Esophagus (tissue), 2 donors: ENCODE results near the gene FAM170B. TPM values are rescaled to one million over a fixed set of nuclear protein-coding genes. Genes with fewer than 3 reads are reported as not detected.

Experiments
- H3K27ac ChIP-seq, 2 donors: one replicate each; pipeline ENCODE4 v1.5.1; 2013; ENCODE audit warnings: low read depth in 2 of 2, mild to moderate bottlenecking in 2 of 2, inconsistent platforms in 1 of 2, low read length in 1 of 2, moderate library complexity in 1 of 2
- H3K27me3 ChIP-seq, 2 donors: one replicate each; pipeline ENCODE4 v1.6.1; 2013; ENCODE audit warnings: low read length in 2 of 2, control low read depth in 1 of 2, mild to moderate bottlenecking in 1 of 2; ENCODE audit not compliant: insufficient read depth in 2 of 2, control insufficient read depth in 1 of 2
- H3K36me3 ChIP-seq, 2 donors: one replicate each; pipeline ENCODE4 v1.6.1; 2013; ENCODE audit warnings: low read length in 1 of 2; ENCODE audit not compliant: control insufficient read depth in 2 of 2, insufficient read depth in 2 of 2
- H3K4me1 ChIP-seq, 2 donors: one replicate each; pipeline ENCODE4 v1.6.1; 2013; ENCODE audit warnings: low read length in 1 of 2; ENCODE audit not compliant: control insufficient read depth in 2 of 2, insufficient read depth in 2 of 2
- H3K4me3 ChIP-seq, 2 donors: one replicate each; pipeline ENCODE4 v1.5.1; 2013; ENCODE audit warnings: low read length in 2 of 2, mild to moderate bottlenecking in 2 of 2, low read depth in 1 of 2, moderate library complexity in 1 of 2
- H3K9me3 ChIP-seq, 2 donors: one replicate each; pipeline ENCODE4 v1.6.1; 2013; ENCODE audit warnings: mild to moderate bottlenecking in 2 of 2, low read depth in 1 of 2, low read length in 1 of 2, moderate library complexity in 1 of 2; ENCODE audit not compliant: control insufficient read depth in 2 of 2, insufficient read depth in 1 of 2
- WGBS, 2 donors: extraction: QIAGEN DNeasy Blood & Tissue Kit; methylation state at CpG; one replicate each; pipeline ENCODE4 v1.1.7; 2013; 5-methylcytosine and 5-hydroxymethylcytosine counted together
- polyA plus RNA-seq, 2 donors: library from polyadenylated mRNA; stranded (reverse); fragments of 200-250 nt; gene quantifications; one replicate each; pipeline ENCODE4 v1.2.3, GENCODE V29; 2013
- donor health status: healthy with polysubstance abuse.
- donor health status: Bipolar disorder and iron deficiency.

Gene FAM170B
- polyA plus RNA-seq, 2 donors = not detected

DNA sequence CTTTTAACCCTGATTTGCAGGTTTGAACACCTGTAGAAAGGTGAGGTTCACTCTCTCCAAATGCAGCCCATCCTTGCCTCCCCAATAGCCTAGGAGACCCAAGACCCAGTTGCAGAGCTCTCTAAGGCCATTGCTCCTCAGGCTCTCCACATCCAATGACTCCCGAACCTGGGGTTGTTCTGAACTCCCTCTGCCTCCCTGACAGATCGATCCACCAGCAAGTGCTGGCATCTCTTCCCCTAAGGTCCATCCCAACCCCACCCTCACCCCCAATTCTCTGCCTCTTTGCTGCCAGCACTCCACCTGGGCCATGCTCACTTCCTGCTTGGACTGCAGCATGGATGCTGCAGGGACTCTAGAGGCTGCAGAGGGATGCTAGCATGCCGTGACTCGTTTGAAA lies 19.3 kb upstream of the FAM170B start:
- Histone ChIP-seq H3K9me3 (no peaks in the 10 kb centered on the region), H3K4me3 (no peak overlapping the region), H3K27ac (no peak overlapping the region), H3K27me3 (no peaks in the 10 kb centered on the region), H3K4me1 (no peaks in the 10 kb centered on the region), H3K36me3 (no peaks in the 10 kb centered on the region)
- 50 to 55% methylated on average over 4 of the region's 4 CpGs for WGBS, 2 donors

DNA sequence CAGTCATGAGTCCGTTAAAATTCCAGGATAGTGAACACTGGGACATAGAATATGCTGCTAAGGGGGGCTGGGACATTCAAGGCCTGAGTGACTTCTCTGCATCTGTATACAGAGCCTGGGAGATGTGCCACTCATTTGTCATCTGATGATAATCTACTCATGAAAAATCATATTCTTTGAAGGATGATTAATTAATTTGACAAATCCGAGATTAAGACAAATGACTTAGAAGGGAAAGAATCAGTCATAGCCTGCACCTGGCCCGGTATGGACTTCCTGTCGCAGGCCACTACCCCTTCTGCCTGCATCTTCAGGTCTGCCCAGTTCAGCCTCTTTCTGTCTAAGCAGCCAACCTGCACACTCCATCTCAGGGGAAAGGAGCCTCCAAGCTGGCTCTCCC lies 18.8 kb upstream of the FAM170B start:
- 59 to 75% methylated on average over 4 of the region's 4 CpGs for WGBS, 2 donors
- no peak overlapping the region for H3K4me3 ChIP-seq
- no peaks in the 10 kb centered on the region for H3K9me3 ChIP-seq
- no peak overlapping the region for H3K27ac ChIP-seq
- no peaks in the 10 kb centered on the region for H3K27me3 ChIP-seq
- H3K4me1 ChIP-seq = no peaks in the 10 kb centered on the region
- no peaks in the 10 kb centered on the region for H3K36me3 ChIP-seq

DNA sequence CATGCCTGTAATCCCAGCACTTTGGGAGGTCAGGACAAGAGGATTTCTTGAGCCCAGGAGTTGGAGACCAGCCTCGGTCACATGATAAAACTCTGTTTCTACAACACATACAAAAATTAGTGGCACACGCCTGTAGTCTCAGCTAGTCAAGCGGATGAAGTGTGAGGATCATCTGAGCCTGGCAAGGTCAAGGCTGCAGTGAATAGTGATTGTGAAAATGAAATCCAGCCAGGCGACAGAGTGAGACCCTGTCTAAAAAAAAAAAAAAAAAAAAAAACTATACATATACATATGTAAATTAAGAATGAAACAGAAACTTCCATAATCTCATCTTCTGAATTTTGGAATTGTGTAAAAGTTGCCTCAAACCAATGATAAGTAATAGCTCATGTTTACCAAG lies 18.2 kb upstream of the FAM170B start:
- Histone ChIP-seq H3K9me3 (no peaks in the 10 kb centered on the region), H3K27me3 (no peaks in the 10 kb centered on the region), H3K36me3 (no peaks in the 10 kb centered on the region), H3K4me1 (no peaks in the 10 kb centered on the region), H3K27ac (no peak overlapping the region), H3K4me3 (no peak overlapping the region)
- WGBS, 2 donors = 92 to 93% methylated on average over 4 of the region's 4 CpGs

DNA sequence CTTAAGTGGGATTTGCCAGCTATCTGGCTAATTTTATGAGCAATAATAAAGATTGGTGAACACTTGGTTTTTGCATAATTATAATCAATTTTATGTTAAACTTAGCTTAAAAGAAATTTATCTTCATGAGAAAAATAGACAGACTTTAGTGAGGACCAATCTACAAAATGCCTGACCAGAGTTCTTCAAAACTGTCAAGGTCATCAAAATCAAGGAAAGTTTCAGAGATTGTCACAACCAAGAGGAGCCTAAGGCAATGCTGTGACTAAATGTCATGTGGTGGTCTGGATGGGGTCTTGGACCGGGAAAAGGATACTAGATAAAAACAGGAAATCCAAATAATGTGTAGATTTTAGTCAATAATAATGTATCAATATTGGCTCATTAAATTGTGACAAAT lies 17.7 kb upstream of the FAM170B start:
- H3K27ac ChIP-seq = no peak overlapping the region
- H3K4me3 ChIP-seq = no peak overlapping the region
- H3K4me1 ChIP-seq = no peaks in the 10 kb centered on the region
- H3K36me3 ChIP-seq = no peaks in the 10 kb centered on the region
- WGBS, 2 donors = 81 to 92% methylated on average over 1 of the region's 1 CpG
- no peaks in the 10 kb centered on the region for H3K9me3 ChIP-seq
- H3K27me3 ChIP-seq = no peaks in the 10 kb centered on the region

DNA sequence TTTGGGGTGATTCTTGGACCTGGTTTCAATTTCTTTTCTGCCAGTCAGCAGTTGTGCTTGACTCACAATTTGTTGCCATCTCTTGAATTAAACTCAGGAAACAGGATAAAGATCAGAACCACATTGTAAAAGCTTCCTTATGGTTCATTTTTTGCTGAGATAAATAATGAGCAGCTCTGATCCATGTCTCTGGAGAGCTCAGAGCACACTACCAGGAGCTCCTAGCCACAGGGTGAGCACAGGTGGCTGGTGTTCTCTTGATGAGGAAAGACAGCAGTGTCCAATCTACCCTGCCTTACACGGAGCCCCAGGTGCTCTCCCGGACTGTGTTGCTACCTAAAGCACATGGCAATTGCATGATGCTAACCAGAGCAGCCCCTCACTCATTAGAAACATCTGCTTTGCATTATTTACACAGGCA lies 17.2 kb upstream of the FAM170B start:
- whole genome bisulfite sequencing, 2 donors = 53 to 61% methylated on average over 2 of the region's 2 CpGs
- Histone ChIP-seq H3K36me3 (no peaks in the 10 kb centered on the region), H3K9me3 (no peaks in the 10 kb centered on the region), H3K4me1 (no peaks in the 10 kb centered on the region), H3K27me3 (no peaks in the 10 kb centered on the region), H3K4me3 (no peak overlapping the region), H3K27ac (no peak overlapping the region)

DNA sequence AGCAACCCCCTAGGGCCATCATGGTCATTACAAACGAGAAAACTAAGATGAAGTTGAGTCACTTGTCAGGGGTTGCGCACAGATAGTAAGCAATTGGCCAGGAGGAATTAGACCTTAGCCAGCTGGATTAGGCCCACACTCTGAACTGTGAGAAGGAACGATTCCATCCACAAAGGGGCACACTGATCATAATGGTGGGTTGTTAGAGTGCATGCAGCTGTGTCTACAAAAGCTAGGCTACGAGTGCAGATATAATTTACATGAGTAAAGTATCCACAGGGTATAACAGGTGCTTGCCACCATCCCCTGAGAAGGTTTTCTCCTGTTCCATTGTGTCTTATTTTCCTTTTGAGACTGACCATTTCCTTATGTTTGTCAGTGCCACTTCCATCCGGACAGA lies 16.6 kb upstream of the FAM170B start:
- H3K36me3 ChIP-seq = no peaks in the 10 kb centered on the region
- no peak overlapping the region for H3K4me3 ChIP-seq
- no peak overlapping the region for H3K27ac ChIP-seq
- WGBS, 2 donors = 56 to 71% methylated on average over 5 of the region's 5 CpGs
- H3K9me3 ChIP-seq = no peaks in the 10 kb centered on the region
- no peaks in the 10 kb centered on the region for H3K4me1 ChIP-seq
- no peaks in the 10 kb centered on the region for H3K27me3 ChIP-seq

DNA sequence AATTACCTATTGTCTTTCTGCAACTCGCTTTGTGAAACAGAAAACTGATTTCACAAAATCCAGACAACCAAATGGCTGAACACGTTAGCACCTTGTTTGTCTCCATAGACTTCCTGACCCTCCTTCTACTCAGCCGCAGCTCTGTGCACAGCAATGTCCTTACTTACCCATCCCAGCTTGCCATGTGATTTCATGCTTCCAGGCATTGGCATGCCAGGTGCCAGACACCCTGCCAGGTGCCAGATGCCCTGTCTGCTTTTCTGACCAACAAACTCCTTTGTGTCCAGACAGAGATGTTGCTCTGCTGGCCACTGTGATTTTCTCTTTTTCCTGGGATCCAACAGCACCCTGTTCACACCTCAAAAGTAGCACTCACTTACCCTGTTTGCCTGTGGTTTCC lies 16.1 kb upstream of the FAM170B start:
- Histone ChIP-seq H3K27me3 (no peaks in the 10 kb centered on the region), H3K4me3 (no peak overlapping the region), H3K9me3 (no peaks in the 10 kb centered on the region), H3K4me1 (no peaks in the 10 kb centered on the region), H3K36me3 (no peaks in the 10 kb centered on the region), H3K27ac (no peak overlapping the region)
- WGBS, 2 donors = 79 to 81% methylated on average over 3 of the region's 3 CpGs

DNA sequence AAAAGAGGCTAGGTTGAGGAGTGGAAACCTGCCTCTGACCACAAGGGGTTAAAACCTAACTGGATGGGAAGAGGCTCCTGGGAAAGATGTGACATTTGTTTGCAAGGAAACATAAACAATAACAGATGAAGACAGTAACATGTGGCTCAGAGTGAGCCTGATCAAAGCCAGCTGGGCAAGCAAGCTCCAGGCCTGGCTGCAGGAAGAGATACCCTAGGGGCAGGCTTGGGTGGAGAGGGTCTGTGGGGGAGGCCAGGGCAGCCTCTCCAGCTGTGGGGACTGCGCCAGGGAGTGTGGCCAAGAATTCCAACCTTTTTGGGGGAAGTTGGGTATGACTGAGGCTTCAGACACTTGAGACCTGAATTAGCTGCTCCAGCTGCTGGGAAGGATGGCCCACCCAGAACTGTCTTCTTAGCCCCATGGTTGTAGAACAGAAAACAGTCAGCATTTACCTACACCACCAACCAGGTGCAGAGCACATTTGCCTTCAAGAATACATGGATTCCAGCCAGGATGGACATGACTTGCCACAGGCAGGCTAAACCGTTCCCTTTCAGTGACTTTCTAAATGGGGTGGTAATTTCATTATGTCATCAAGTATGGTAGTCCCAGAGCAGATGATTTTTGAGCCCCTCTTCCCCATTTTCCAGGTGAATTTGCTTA lies 10.4 kb upstream of the FAM170B start:
- Histone ChIP-seq H3K4me1 (peaks cover 0 to 2% of the 10 kb centered on the region in 2 donors), H3K27ac (no peak overlapping the region), H3K27me3 (no peaks in the 10 kb centered on the region), H3K36me3 (no peaks in the 10 kb centered on the region), H3K9me3 (no peaks in the 10 kb centered on the region), H3K4me3 (no peak overlapping the region)
- 72% methylated on average over 2 of the region's 2 CpGs for whole genome bisulfite sequencing, 2 donors

DNA sequence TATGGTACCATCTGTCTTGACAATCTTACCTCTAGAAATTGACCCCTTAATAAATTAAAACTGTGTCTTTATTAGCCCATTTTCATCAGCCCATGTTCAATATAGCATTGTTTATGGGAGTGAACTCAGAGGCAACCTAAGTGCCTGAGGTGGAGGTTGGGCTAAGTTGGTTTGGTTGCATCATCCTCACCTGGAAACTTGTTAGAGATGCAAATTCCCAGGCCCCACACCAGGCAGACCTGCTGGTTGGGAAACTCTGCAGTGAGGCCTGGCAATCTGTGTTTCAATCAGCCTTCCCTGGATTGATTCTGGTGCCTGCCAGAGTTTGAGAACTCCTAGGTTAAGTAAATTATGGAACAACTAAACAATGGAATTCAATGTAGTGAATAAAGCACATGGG lies 9.4 kb upstream of the FAM170B start:
- Histone ChIP-seq H3K27ac (no peak overlapping the region), H3K4me1 (peaks cover 0 to 2% of the 10 kb centered on the region in 2 donors), H3K36me3 (no peaks in the 10 kb centered on the region), H3K27me3 (no peaks in the 10 kb centered on the region), H3K9me3 (no peaks in the 10 kb centered on the region), H3K4me3 (no peak overlapping the region)

DNA sequence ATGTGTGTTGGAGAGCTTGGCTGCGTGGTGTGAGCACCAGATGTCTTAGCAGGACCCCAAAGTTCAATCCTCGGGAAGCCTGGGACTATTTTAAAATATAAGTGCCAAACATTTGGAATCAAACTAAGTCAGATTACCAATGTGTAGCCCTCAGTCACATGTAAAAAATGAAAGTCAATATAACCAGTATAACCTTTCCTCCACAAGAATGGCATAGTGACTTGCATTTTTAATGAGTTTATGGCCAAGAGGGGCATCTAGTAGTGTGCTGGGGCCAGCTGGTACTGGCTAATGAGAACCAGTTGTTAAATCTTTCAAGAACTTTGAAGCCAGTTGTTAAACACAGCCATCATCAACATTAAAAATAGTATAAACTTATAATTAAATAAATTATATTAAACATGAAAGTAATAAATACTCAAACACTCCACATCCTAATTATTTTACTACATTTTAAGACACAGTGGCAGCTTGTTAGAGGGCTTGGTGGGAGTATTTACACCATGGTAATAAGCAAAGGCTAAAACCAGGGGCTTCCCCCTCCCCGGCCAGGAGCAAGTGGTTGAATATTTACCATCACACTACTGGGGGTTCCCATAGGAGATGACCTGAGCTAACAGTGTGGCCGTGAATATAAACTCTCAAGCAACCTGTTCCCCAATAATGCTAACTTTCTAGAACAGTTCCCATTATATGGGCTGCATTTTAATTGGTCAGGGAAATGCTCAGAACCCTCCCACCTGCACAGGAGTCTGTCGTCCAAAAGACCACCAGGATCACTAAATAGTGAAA lies 7.9 kb upstream of the FAM170B start:
- Histone ChIP-seq H3K36me3 (no peaks in the 10 kb centered on the region), H3K27ac (no peak overlapping the region), H3K4me1 (peaks cover 0 to 2% of the 10 kb centered on the region in 2 donors), H3K4me3 (no peak overlapping the region), H3K27me3 (no peaks in the 10 kb centered on the region), H3K9me3 (no peaks in the 10 kb centered on the region)
- 70 to 84% methylated on average over 5 of the region's 5 CpGs for WGBS, 2 donors
